ENCODE results near the gene DAPK1. TPM values are rescaled to one million over a fixed set of nuclear protein-coding genes. Genes with fewer than 3 reads are reported as not detected.

DAPK1 gene
- total RNA-seq, 1 experiment from 2014 or later, result 19.7 TPM

DNA sequence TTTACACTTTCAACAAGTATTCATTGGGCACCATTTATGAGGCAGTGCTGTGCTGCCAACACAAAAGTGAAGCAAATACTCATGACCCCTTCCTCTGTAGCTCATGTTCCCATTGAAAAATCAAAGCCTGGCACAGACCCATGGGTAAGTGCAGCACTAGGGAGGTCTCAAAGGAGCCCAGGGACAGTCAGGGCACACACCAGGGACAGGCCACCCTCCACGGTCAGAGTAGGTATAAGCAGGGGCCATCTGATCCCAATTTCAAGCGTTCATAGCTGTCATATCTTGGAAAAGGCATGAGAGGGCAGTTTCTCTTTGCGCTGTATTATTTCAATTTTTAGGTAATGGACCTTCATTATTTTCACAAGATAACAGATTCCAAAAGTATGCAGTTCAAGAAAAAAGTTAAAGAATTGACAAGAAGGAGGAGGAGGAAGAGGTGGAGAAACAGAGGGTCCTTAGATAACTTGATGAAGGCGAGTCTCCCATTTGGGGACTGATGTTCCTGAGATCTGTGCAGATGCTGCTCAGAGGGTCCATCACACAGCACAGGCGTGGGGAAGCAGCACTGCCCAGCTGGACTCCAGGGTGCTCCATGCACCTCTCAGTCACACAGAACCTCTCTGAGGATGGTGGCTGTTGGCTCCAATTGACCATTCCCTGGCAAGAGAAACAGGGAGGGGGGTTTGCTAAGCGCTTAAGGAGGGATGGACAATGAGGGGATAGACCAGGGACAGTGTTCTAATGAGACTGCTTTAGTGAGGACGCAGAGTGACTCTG, 235.8 kb downstream of the DAPK1 start:
- no peaks in the 10 kb centered on the region for H3K27me3 Mint-ChIP-seq (ENCODE audit: insufficient read depth, unreplicated experiment)
- H3K36me3 Mint-ChIP-seq (ENCODE audit: insufficient read depth, unreplicated experiment), result peaks cover 33% of the 10 kb centered on the region
- ChIA-PET POLR2A (interaction anchor here (0.7 kb wide), 1 partner anchor 52 kb away, joined by 3 read pairs; no protein-coding TSS in a partner anchor), CTCF (interaction anchor here (0.6 kb wide), 1 partner anchor 54 kb away, joined by 3 read pairs; no protein-coding TSS in a partner anchor)
- no TSS peak for BruUV-seq (replicated peaks)
- no peaks in the 10 kb centered on the region for H3K9me3 Mint-ChIP-seq (ENCODE audit: unreplicated experiment)
- H3K27ac Mint-ChIP-seq (ENCODE audit: low read depth, unreplicated experiment), result no peak overlapping the region
- no peak overlapping the region for H3K4me3 Mint-ChIP-seq (ENCODE audit: unreplicated experiment)
- DNase-seq (ENCODE audit: unreplicated experiment), result no peak
- H3K4me1 Mint-ChIP-seq (ENCODE audit: insufficient read depth, unreplicated experiment), result no peaks in the 10 kb centered on the region
- intact Hi-C loops (cut with micrococcal nuclease), result no loop called here
- TF ChIP-seq, protein P1, sequence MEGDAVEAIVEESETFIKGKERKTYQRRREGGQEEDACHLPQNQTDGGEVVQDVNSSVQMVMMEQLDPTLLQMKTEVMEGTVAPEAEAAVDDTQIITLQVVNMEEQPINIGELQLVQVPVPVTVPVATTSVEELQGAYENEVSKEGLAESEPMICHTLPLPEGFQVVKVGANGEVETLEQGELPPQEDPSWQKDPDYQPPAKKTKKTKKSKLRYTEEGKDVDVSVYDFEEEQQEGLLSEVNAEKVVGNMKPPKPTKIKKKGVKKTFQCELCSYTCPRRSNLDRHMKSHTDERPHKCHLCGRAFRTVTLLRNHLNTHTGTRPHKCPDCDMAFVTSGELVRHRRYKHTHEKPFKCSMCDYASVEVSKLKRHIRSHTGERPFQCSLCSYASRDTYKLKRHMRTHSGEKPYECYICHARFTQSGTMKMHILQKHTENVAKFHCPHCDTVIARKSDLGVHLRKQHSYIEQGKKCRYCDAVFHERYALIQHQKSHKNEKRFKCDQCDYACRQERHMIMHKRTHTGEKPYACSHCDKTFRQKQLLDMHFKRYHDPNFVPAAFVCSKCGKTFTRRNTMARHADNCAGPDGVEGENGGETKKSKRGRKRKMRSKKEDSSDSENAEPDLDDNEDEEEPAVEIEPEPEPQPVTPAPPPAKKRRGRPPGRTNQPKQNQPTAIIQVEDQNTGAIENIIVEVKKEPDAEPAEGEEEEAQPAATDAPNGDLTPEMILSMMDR (IDR thresholded peaks at IDR 0.05; ENCODE audit: unreplicated experiment), result no peak

DNA sequence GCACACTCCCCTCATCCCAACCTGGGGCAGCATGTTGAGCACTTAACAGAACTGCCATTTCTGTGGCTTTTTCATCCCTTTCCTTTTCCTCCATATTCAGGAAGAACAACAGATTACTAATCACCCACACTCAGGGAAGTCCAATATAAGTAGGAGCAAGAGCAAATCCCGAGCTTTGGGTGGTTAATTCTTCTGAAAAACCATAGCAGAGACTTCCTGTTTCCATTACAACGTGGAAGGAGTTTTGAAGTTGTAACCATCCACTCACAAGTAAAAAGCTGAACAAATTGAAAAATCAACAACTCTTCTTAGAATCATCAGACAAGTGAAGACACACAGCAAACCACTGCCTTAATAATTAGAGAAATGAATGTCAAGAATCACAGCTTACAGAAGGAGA, 236.4 kb downstream of the DAPK1 start:
- DNase-seq (ENCODE audit: unreplicated experiment), result no peak
- BruUV-seq (replicated peaks), result no TSS peak
- H3K27me3 Mint-ChIP-seq (ENCODE audit: insufficient read depth, unreplicated experiment), result no peaks in the 10 kb centered on the region
- H3K9me3 Mint-ChIP-seq (ENCODE audit: unreplicated experiment), result no peaks in the 10 kb centered on the region
- intact Hi-C loops (cut with micrococcal nuclease), result no loop called here
- no peak overlapping the region for H3K4me3 Mint-ChIP-seq (ENCODE audit: unreplicated experiment)
- H3K4me1 Mint-ChIP-seq (ENCODE audit: insufficient read depth, unreplicated experiment), result no peaks in the 10 kb centered on the region
- H3K36me3 Mint-ChIP-seq (ENCODE audit: insufficient read depth, unreplicated experiment), result peaks cover 31% of the 10 kb centered on the region
- POLR2A ChIA-PET, result interaction anchor here (1.0 kb wide), 1 partner anchor 27 kb away, joined by 3 read pairs; no protein-coding TSS in a partner anchor
- CTCF ChIA-PET, result no interaction called here
- no peak overlapping the region for H3K27ac Mint-ChIP-seq (ENCODE audit: low read depth, unreplicated experiment)
- TF ChIP-seq, protein P1 (IDR thresholded peaks at IDR 0.05; ENCODE audit: unreplicated experiment), result no peak

DNA sequence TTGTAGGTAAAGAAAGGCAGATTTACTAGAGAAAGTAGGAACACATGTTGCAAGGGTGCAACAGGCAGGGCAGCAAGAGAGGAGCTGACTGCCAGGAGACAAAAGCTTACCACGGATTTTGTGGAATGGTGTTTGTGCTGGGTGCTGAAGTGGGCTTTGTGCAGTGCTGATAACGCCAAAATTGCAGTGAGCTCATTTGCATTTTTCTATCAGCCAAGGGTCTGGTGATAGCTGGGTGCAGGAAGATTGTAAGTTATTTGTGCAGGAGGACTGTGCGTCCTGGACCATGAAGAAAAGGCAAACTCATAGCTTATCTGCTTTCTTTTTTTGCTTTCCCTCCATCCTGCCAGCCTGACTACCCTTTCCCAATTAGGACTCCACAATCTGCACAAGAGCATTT, 241.9 kb downstream of the DAPK1 start:
- TF ChIP-seq, protein P1 (IDR thresholded peaks at IDR 0.05; ENCODE audit: unreplicated experiment), result no peak
- Mint-ChIP-seq H3K36me3 (ENCODE audit: insufficient read depth, unreplicated experiment) (no peaks in the 10 kb centered on the region), H3K4me3 (ENCODE audit: unreplicated experiment) (no peak overlapping the region), H3K9me3 (ENCODE audit: unreplicated experiment) (peaks cover 10% of the 10 kb centered on the region), H3K4me1 (ENCODE audit: insufficient read depth, unreplicated experiment) (no peaks in the 10 kb centered on the region), H3K27ac (ENCODE audit: low read depth, unreplicated experiment) (no peak overlapping the region), H3K27me3 (ENCODE audit: insufficient read depth, unreplicated experiment) (no peaks in the 10 kb centered on the region)
- POLR2A ChIA-PET, result interaction anchor here (0.7 to 1.3 kb wide), 2 partner anchors 13 to 14 kb away, joined by 3 to 5 read pairs; partner anchors contain the start of gene CTSL
- no TSS peak for BruUV-seq (replicated peaks)
- intact Hi-C loops (cut with micrococcal nuclease), result no loop called here
- DNase-seq (ENCODE audit: unreplicated experiment), result no peak
- CTCF ChIA-PET, result no interaction called here

DNA sequence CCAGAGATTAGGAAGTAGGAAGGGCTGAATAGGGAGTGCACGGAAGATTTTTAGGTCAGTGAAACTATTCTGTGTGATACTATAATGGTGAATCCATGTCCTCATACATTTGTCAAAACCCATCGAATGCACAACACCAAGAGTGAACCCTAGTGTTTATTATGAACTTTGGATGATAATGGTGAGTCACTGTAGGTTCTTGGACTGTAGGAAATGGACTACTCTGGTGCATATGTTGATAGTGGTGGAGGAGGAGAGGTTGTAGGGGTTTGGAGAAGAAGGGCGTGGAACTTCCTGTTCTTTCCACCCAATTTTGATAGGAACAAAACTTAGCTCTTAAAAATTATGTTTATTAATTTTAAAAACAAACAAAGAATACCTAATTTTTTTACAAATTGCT, 242.5 kb downstream of the DAPK1 start:
- intact Hi-C loops (cut with micrococcal nuclease), result no loop called here
- Mint-ChIP-seq H3K4me3 (ENCODE audit: unreplicated experiment) (no peak overlapping the region), H3K9me3 (ENCODE audit: unreplicated experiment) (peaks cover 10% of the 10 kb centered on the region), H3K27me3 (ENCODE audit: insufficient read depth, unreplicated experiment) (no peaks in the 10 kb centered on the region), H3K36me3 (ENCODE audit: insufficient read depth, unreplicated experiment) (no peaks in the 10 kb centered on the region), H3K27ac (ENCODE audit: low read depth, unreplicated experiment) (no peak overlapping the region), H3K4me1 (ENCODE audit: insufficient read depth, unreplicated experiment) (no peaks in the 10 kb centered on the region)
- no peak for DNase-seq (ENCODE audit: unreplicated experiment)
- TF ChIP-seq, protein P1 (IDR thresholded peaks at IDR 0.05; ENCODE audit: unreplicated experiment), result no peak
- BruUV-seq (replicated peaks), result no TSS peak
- POLR2A ChIA-PET, result interaction anchor here (1.3 kb wide), 1 partner anchor 14 kb away, joined by 5 read pairs; the partner anchor contains the start of gene CTSL
- CTCF ChIA-PET, result no interaction called here

All from MCF 10A (cell line).